ENCODE measurements around the gene MALL.
"Not testable (repeated sequence)": the region's sequence is repeated elsewhere in the genome, so short reads cannot be mapped to it uniquely, and the experiment has no call there.

Gene MALL

GRCh38 chr2:110055819-110056408, 59.7 kb downstream of the MALL start:
- H2AK5ac ChIP-seq (ENCODE audit: low read length, severe bottlenecking); H2BK15ac ChIP-seq (ENCODE audit: low read depth, poor library complexity, severe bottlenecking); H3K18ac ChIP-seq (ENCODE audit: low read depth in 1 of 2, low read length in 2 of 2); H3K14ac ChIP-seq (ENCODE audit: low read length in 2 of 2); H2AFZ ChIP-seq (ENCODE audit: low read depth, low read length); H4K8ac ChIP-seq (ENCODE audit: low read length); H3K4me2 ChIP-seq (ENCODE audit: low read length, poor library complexity, severe bottlenecking); H3K27ac ChIP-seq (ENCODE audit: low read length, poor library complexity, severe bottlenecking); H4K91ac ChIP-seq (ENCODE audit: low read length); H3K4me1 ChIP-seq (ENCODE audit: control insufficient read depth, insufficient read depth, low read depth, low read length); H3K4ac ChIP-seq (ENCODE audit: low read depth in 1 of 2, low read length in 2 of 2); H3K4me3 ChIP-seq (ENCODE audit: insufficient read depth in 1 of 2, low read depth in 1 of 2, low read length in 2 of 2); H3K9me3 ChIP-seq (ENCODE audit: control insufficient read depth, low read length); H2BK120ac ChIP-seq (ENCODE audit: low read depth, low read length); H2BK12ac ChIP-seq (ENCODE audit: low read length in 2 of 2); H3K27me3 ChIP-seq (ENCODE audit: control insufficient read depth in 1 of 2, insufficient read depth in 1 of 2, low read length in 2 of 2); H3K23ac ChIP-seq (ENCODE audit: low read length in 2 of 2); DNase-seq; H3K9ac ChIP-seq (ENCODE audit: low read length); H3K36me3 ChIP-seq (ENCODE audit: control insufficient read depth in 1 of 2, insufficient read depth in 2 of 2, low read depth in 1 of 2, low read length in 2 of 2); H2BK5ac ChIP-seq (ENCODE audit: low read depth, low read length, poor library complexity, severe bottlenecking); H3K79me1 ChIP-seq (replicated peaks; ENCODE audit: low read length, poor library complexity, severe bottlenecking): not testable (repeated sequence)
- no CpG with 5 or more reads among the region's 8 CpGs for WGBS

- H2AK5ac ChIP-seq (ENCODE audit: low read length, severe bottlenecking); H3K4me1 ChIP-seq (ENCODE audit: control insufficient read depth, insufficient read depth, low read depth, low read length); H3K27me3 ChIP-seq (ENCODE audit: control insufficient read depth in 1 of 2, insufficient read depth in 1 of 2, low read length in 2 of 2); H2AFZ ChIP-seq (ENCODE audit: low read depth, low read length); H4K91ac ChIP-seq (ENCODE audit: low read length); H3K14ac ChIP-seq (ENCODE audit: low read length in 2 of 2); H2BK120ac ChIP-seq (ENCODE audit: low read depth, low read length); H3K9me3 ChIP-seq (ENCODE audit: control insufficient read depth, low read length); H2BK12ac ChIP-seq (ENCODE audit: low read length in 2 of 2); H2BK15ac ChIP-seq (ENCODE audit: low read depth, poor library complexity, severe bottlenecking); H3K23ac ChIP-seq (ENCODE audit: low read length in 2 of 2); H3K4me3 ChIP-seq (ENCODE audit: insufficient read depth in 1 of 2, low read depth in 1 of 2, low read length in 2 of 2); H3K18ac ChIP-seq (ENCODE audit: low read depth in 1 of 2, low read length in 2 of 2); H4K8ac ChIP-seq (ENCODE audit: low read length); H3K36me3 ChIP-seq (ENCODE audit: control insufficient read depth in 1 of 2, insufficient read depth in 2 of 2, low read depth in 1 of 2, low read length in 2 of 2); H2BK5ac ChIP-seq (ENCODE audit: low read depth, low read length, poor library complexity, severe bottlenecking); H3K4ac ChIP-seq (ENCODE audit: low read depth in 1 of 2, low read length in 2 of 2); H3K79me1 ChIP-seq (replicated peaks; ENCODE audit: low read length, poor library complexity, severe bottlenecking); H3K4me2 ChIP-seq (ENCODE audit: low read length, poor library complexity, severe bottlenecking): not testable (repeated sequence)
- DNase-seq: peak; percentile 31
- no CpG with 5 or more reads among the region's 11 CpGs for WGBS
- H3K9ac ChIP-seq (ENCODE audit: low read length): peak overlapping the region; percentile 18
- H3K27ac ChIP-seq (ENCODE audit: low read length, poor library complexity, severe bottlenecking): peak overlapping the region; percentile 45
Observed at GRCh38 chr2:110054521-110055407, 60.9 kb downstream of the MALL start.

GRCh38 chr2:110053688-110054087, 61.9 kb downstream of the MALL start:
- not testable (repeated sequence) for H3K14ac ChIP-seq (ENCODE audit: low read length in 2 of 2); H4K91ac ChIP-seq (ENCODE audit: low read length); DNase-seq; H3K4ac ChIP-seq (ENCODE audit: low read depth in 1 of 2, low read length in 2 of 2); H3K9me3 ChIP-seq (ENCODE audit: control insufficient read depth, low read length); H3K23ac ChIP-seq (ENCODE audit: low read length in 2 of 2); H3K36me3 ChIP-seq (ENCODE audit: control insufficient read depth in 1 of 2, insufficient read depth in 2 of 2, low read depth in 1 of 2, low read length in 2 of 2); H3K18ac ChIP-seq (ENCODE audit: low read depth in 1 of 2, low read length in 2 of 2); H2BK12ac ChIP-seq (ENCODE audit: low read length in 2 of 2); H3K27ac ChIP-seq (ENCODE audit: low read length, poor library complexity, severe bottlenecking); H3K79me1 ChIP-seq (replicated peaks; ENCODE audit: low read length, poor library complexity, severe bottlenecking); H2AK5ac ChIP-seq (ENCODE audit: low read length, severe bottlenecking); H2BK15ac ChIP-seq (ENCODE audit: low read depth, poor library complexity, severe bottlenecking); H3K9ac ChIP-seq (ENCODE audit: low read length); H4K8ac ChIP-seq (ENCODE audit: low read length); H3K4me3 ChIP-seq (ENCODE audit: insufficient read depth in 1 of 2, low read depth in 1 of 2, low read length in 2 of 2); H2AFZ ChIP-seq (ENCODE audit: low read depth, low read length); H3K27me3 ChIP-seq (ENCODE audit: control insufficient read depth in 1 of 2, insufficient read depth in 1 of 2, low read length in 2 of 2); H2BK120ac ChIP-seq (ENCODE audit: low read depth, low read length); H3K4me1 ChIP-seq (ENCODE audit: control insufficient read depth, insufficient read depth, low read depth, low read length); H3K4me2 ChIP-seq (ENCODE audit: low read length, poor library complexity, severe bottlenecking); H2BK5ac ChIP-seq (ENCODE audit: low read depth, low read length, poor library complexity, severe bottlenecking)
- no CpG with 5 or more reads among the region's 5 CpGs for WGBS

- H2BK5ac ChIP-seq (ENCODE audit: low read depth, low read length, poor library complexity, severe bottlenecking); H3K23ac ChIP-seq (ENCODE audit: low read length in 2 of 2); H3K18ac ChIP-seq (ENCODE audit: low read depth in 1 of 2, low read length in 2 of 2); DNase-seq; H3K14ac ChIP-seq (ENCODE audit: low read length in 2 of 2); H2AFZ ChIP-seq (ENCODE audit: low read depth, low read length); H2BK15ac ChIP-seq (ENCODE audit: low read depth, poor library complexity, severe bottlenecking); H3K9me3 ChIP-seq (ENCODE audit: control insufficient read depth, low read length); H3K4me3 ChIP-seq (ENCODE audit: insufficient read depth in 1 of 2, low read depth in 1 of 2, low read length in 2 of 2); H3K79me1 ChIP-seq (replicated peaks; ENCODE audit: low read length, poor library complexity, severe bottlenecking); H2BK12ac ChIP-seq (ENCODE audit: low read length in 2 of 2); H3K27ac ChIP-seq (ENCODE audit: low read length, poor library complexity, severe bottlenecking); H3K36me3 ChIP-seq (ENCODE audit: control insufficient read depth in 1 of 2, insufficient read depth in 2 of 2, low read depth in 1 of 2, low read length in 2 of 2); H2BK120ac ChIP-seq (ENCODE audit: low read depth, low read length); H2AK5ac ChIP-seq (ENCODE audit: low read length, severe bottlenecking); H3K4ac ChIP-seq (ENCODE audit: low read depth in 1 of 2, low read length in 2 of 2); H4K8ac ChIP-seq (ENCODE audit: low read length); H3K9ac ChIP-seq (ENCODE audit: low read length); H3K4me2 ChIP-seq (ENCODE audit: low read length, poor library complexity, severe bottlenecking); H4K91ac ChIP-seq (ENCODE audit: low read length); H3K27me3 ChIP-seq (ENCODE audit: control insufficient read depth in 1 of 2, insufficient read depth in 1 of 2, low read length in 2 of 2); H3K4me1 ChIP-seq (ENCODE audit: control insufficient read depth, insufficient read depth, low read depth, low read length): not testable (repeated sequence)
- no CpG with 5 or more reads among the region's 4 CpGs for WGBS
Observed at GRCh38 chr2:110052166-110052565, 63.5 kb downstream of the MALL start.
